Left kidney (tissue), 8 donors: ENCODE results near the gene SEPTIN7. TPM values are rescaled to one million over a fixed set of nuclear protein-coding genes. Genes with fewer than 3 reads are reported as not detected.
"Not testable (repeated sequence)": the region's sequence is repeated elsewhere in the genome, so short reads cannot be mapped to it uniquely, and the experiment has no call there.

Experiments used
- DNase-seq: peaks from one replicate; pipeline ENCODE4 v3.0.0-alpha.2; 2013
- long read RNA-seq, 8 donors: transcript quantifications; one replicate each; lab custom pipeline, GENCODE V29; 2026
- polyA plus RNA-seq: library from polyadenylated mRNA; unstranded; fragments of 120-200 nt; gene quantifications from one replicate; pipeline ENCODE4 v1.2.1, GENCODE V29; 2013; ENCODE audit not compliant: insufficient read length

Gene SEPTIN7
- polyA plus RNA-seq, result 452 TPM
- long read RNA-seq, donor 1, full-length matches to known transcripts, result 19 of 102 reads
- long read RNA-seq, donor 1, partial matches to known transcripts, result 83 of 102 reads
- long read RNA-seq, donor 1, other reads (novel, unspliced or antisense), result 0 of 102 reads
- long read RNA-seq, donor 2, full-length matches to known transcripts, result 44 of 163 reads
- long read RNA-seq, donor 2, partial matches to known transcripts, result 114 of 163 reads
- long read RNA-seq, donor 2, other reads (novel, unspliced or antisense), result 5 of 163 reads
- long read RNA-seq, donor 3, full-length matches to known transcripts, result 25 of 86 reads
- long read RNA-seq, donor 3, partial matches to known transcripts, result 55 of 86 reads
- long read RNA-seq, donor 3, other reads (novel, unspliced or antisense), result 6 of 86 reads
- long read RNA-seq, donor 4, result 0 reads
- long read RNA-seq, donor 5, full-length matches to known transcripts, result 58 of 143 reads
- long read RNA-seq, donor 5, partial matches to known transcripts, result 79 of 143 reads
- long read RNA-seq, donor 5, other reads (novel, unspliced or antisense), result 6 of 143 reads
- long read RNA-seq, donor 6, full-length matches to known transcripts, result 15 of 166 reads
- long read RNA-seq, donor 6, partial matches to known transcripts, result 151 of 166 reads
- long read RNA-seq, donor 6, other reads (novel, unspliced or antisense), result 0 of 166 reads
- long read RNA-seq, donor 7, full-length matches to known transcripts, result 37 of 262 reads
- long read RNA-seq, donor 7, partial matches to known transcripts, result 225 of 262 reads
- long read RNA-seq, donor 7, other reads (novel, unspliced or antisense), result 0 of 262 reads
- long read RNA-seq, donor 8, full-length matches to known transcripts, result 17 of 48 reads
- long read RNA-seq, donor 8, partial matches to known transcripts, result 31 of 48 reads
- long read RNA-seq, donor 8, other reads (novel, unspliced or antisense), result 0 of 48 reads

- DNase-seq, result peak; percentile 99
These were observed at the start of gene SEPTIN7 for GRCh38 chr7:35800718-35801391. Gene SEPTIN7, plus strand, starts transcription at chr7:35801057. Its CDS starts 153 bp downstream, at chr7:35801210.

DNA sequence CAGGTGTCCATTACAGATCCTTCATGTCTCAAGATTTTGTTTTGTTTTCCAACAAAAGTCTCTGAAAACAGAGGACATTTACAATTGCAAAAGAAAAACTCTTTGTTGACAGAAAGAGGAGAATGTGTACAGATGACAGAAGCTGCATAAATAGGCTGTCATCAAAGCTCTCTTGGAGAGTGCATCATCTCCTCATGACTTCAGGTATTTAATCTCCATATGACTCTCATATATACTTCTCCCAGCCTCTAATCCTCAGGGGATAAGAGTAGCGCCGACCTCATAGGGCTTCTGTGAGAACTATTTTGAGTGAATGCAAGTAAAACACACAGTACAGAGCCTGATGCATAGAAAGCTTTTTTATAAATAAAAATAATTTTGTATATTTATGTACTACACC, 48.1 kb upstream of the SEPTIN7 start:
- no peak for DNase-seq

- DNase-seq, result peak; percentile 76
These were observed 46.9 kb upstream of the SEPTIN7 start for GRCh38 chr7:35753761-35754603.

- no peak for DNase-seq
These were observed 46.1 kb upstream of the SEPTIN7 start for GRCh38 chr7:35754741-35755140.

- no peak for DNase-seq
These were observed 45.1 kb upstream of the SEPTIN7 start for GRCh38 chr7:35755711-35756110.

DNA sequence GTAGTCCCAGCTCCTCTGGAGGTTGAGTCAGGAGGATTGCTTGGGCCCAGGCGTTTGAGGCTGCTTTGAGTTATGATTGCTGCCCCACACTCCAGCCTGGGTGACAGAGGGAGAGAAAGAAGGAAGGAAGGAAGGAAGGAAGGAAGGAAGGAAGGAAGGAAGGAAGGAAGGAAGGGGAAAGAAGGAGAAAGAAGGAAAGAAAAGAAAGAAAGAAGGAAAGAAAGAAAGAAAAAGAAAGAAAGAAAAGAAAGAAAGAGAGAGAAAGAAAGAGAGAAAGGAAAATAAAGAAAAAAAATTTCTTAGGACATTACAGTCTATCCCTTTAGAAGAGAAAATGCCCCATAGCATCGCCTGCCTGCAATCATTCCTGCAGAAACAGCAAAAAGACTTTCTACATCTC, 44.4 kb upstream of the SEPTIN7 start:
- not testable (repeated sequence) for DNase-seq

DNA sequence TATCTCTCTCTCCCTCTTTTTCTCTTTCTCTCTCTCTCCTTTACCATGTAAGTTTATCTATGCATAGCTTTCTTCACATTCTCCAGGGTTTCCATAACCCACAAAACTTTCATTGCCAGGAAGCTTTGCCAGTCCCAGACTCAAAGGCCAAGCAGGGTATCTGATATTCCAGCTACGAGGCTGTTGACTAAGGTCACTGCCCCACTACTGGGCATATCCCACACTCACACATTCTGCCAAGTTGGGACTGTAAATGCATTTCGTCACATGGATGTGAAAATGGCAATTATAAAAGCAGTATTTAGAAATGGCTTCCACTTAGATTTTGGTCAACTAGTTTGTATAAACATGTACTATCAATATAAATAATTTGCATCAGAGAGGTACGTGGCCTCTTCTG, 43.3 kb upstream of the SEPTIN7 start:
- no peak for DNase-seq

DNA sequence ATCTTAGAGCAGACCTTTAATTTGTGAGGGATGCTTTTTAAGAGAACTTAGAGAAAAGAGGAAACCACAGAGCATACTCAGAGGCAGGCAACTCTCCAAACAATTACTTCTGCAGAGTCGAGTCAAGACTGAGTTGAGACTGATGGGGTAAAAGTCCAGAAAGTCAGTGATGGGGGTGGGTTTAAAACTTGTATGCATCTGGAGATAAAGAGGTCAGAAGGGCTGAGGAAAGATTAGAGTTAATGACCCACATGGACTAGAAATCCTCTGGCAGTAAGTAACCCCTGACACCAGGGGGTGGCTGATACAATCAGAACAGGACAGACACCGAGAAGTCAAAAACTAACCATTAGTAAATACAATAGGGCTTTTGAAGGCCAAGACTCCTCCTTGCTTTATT, 42.4 kb upstream of the SEPTIN7 start:
- DNase-seq, result no peak

- DNase-seq, result no peak
These were observed 40.6 kb upstream of the SEPTIN7 start for GRCh38 chr7:35760143-35760745.

GRCh38 chr7:35761871-35762677, 38.8 kb upstream of the SEPTIN7 start:
- DNase-seq, result no peak

- DNase-seq, result no peak
These were observed 38.1 kb upstream of the SEPTIN7 start for GRCh38 chr7:35762781-35763180.

GRCh38 chr7:35768346-35768745, 32.5 kb upstream of the SEPTIN7 start:
- no peak for DNase-seq

DNA sequence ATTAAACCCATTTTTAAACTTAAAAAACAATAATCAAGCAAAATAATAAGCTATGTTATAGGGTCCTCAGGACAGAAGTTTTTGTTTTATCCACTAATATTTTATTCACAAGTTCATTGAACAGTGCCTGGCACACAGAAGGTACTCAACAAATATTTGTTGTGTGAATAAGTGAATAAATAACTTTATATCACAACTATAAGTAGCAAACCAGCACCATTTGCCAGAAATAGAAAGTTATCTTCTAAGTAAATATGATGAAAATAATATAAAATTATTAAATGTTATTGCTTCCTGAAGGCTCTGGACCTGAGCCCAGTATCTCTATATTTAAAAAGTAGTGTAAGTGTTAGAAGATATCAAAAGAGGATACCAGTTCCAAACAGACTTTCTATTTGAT, 29.1 kb upstream of the SEPTIN7 start:
- no peak for DNase-seq

DNA sequence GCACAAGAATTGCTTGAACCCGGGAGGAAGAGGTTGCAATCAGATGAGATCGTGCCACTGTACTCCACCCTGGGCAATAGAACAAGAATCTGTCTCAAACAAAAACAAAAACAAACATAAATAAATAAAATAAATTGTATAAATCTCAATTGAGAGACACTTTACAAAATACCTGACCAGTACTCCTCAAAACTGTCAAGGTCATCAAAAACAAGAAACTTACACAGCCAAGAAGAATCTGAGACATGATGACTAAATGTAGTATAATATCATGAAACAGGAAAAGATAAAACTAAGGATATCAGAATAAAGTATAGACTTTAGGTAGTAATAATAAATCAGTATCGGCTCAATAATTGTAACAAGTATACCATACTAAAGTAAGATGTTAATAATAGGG, 26.9 kb upstream of the SEPTIN7 start:
- no peak for DNase-seq

DNA sequence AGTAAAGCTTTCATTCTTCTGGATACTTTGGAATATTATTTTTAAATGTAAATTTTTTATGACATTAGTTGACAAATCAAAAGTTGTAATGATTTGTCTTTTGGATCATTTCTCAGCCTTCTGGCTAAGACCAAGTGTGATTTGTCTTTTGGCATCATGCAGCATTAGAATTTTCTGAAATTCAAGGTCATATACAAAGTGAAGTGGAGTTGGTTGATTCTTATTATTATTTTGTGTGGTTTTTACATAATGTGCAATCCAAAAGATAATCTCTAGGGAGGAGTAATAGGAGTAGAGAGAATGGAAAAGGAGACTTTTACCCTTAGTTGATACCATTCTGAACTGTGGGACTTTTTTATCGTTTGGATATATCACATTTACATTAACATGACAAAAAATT, 24.2 kb upstream of the SEPTIN7 start:
- no peak for DNase-seq

DNA sequence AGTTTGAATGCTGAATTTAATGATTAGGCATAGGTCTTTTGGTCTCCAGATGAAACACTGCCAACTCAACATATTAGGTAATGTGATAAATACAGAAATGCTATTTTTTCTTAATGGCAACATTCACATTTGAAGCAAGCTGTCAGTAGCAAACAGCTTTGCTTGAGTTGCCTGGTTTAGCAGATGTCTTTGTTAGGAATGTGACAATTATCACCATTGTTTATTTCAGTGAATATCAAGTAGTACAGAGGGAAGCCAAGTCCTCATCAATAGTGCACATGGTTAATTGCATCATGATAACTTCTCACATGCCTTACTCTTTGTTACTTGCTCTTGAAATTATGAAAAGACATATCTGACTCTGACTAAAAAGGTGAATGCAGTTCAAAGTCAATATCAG, 23.7 kb upstream of the SEPTIN7 start:
- no peak for DNase-seq

GRCh38 chr7:35780070-35780469, 20.8 kb upstream of the SEPTIN7 start:
- no peak for DNase-seq

- no peak for DNase-seq
These were observed 19.6 kb upstream of the SEPTIN7 start for GRCh38 chr7:35781200-35781701.

DNA sequence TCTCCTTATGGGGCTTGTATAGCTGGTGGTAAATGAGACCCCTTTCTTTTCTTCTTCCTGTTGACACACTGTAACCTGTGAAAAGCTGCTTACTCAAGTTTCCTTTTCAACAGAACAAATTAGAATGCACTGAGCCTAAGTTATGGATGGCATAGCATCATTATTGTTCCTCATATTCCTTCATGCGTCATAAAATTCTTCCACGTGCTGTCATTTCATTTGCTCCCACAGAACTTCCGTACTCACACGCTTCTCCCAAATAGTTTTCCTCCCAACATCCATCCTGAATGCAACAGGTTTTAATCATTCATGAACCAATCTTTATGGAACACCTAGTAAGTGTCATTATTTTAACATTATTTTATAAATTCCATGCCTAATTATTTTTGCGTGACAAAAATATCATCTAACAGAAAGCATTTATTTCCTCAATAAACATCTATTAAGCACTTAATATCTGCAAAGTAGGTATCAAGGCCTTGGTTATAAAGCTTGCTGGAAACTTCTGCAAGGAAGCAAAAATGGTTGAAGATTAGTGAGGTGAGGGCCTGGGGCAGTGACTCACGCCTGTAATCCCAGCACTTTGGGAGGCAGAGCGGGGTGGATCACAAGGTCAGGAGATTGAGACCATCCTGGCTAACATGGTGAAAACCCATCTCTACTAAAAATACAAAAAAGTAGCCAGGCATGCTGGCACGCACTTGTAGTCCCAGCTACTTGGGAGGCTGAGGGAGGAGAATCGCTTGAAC, 18.9 kb upstream of the SEPTIN7 start:
- no peak for DNase-seq
